Measurements from ENCODE around the gene SLC16A5.

SLC16A5 gene

DNA sequence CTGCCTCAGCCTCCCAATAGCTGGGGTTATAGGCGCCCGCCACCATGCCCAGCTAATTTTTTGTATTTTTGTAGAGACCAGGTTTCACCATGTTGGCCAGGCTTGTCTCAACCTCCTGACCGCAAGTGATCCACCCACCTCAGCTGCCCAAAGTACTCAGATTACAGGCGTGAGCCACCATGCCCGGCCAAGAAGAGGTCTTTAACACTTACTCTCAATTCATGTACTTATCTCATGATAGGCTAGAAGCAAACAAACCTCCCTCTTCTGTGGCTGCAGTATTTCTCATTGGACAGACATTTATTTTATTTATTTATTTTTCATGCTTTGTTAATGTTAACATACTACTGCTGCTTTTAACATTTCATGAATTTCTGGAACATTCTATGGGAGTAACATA is 50.8 kb downstream of the SLC16A5 start:
- TF ChIP-seq, protein P1, sequence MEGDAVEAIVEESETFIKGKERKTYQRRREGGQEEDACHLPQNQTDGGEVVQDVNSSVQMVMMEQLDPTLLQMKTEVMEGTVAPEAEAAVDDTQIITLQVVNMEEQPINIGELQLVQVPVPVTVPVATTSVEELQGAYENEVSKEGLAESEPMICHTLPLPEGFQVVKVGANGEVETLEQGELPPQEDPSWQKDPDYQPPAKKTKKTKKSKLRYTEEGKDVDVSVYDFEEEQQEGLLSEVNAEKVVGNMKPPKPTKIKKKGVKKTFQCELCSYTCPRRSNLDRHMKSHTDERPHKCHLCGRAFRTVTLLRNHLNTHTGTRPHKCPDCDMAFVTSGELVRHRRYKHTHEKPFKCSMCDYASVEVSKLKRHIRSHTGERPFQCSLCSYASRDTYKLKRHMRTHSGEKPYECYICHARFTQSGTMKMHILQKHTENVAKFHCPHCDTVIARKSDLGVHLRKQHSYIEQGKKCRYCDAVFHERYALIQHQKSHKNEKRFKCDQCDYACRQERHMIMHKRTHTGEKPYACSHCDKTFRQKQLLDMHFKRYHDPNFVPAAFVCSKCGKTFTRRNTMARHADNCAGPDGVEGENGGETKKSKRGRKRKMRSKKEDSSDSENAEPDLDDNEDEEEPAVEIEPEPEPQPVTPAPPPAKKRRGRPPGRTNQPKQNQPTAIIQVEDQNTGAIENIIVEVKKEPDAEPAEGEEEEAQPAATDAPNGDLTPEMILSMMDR (IDR thresholded peaks at IDR 0.05; ENCODE audit: control insufficient read depth, insufficient read depth, low read depth, low read length, missing control alignments): no peak
- H3K4me3 ChIP-seq (ENCODE audit: control insufficient read depth, low read depth, low read length): no peak overlapping the region
- DNase-seq (ENCODE audit: low read depth): no peak

- no peak overlapping the region for H3K4me3 ChIP-seq (ENCODE audit: control insufficient read depth, low read depth, low read length)
- DNase-seq (ENCODE audit: low read depth): no peak
- TF ChIP-seq, protein P1 (IDR thresholded peaks at IDR 0.05; ENCODE audit: control insufficient read depth, insufficient read depth, low read depth, low read length, missing control alignments): no peak
Measured at GRCh38 chr17:75142236-75142971, 54.6 kb downstream of the SLC16A5 start.

GRCh38 chr17:75144816-75145512 is 57.2 kb downstream of the SLC16A5 start:
- no peak for DNase-seq (ENCODE audit: low read depth)
- H3K4me3 ChIP-seq (ENCODE audit: control insufficient read depth, low read depth, low read length): no peak overlapping the region
- TF ChIP-seq, protein P1 (IDR thresholded peaks at IDR 0.05; ENCODE audit: control insufficient read depth, insufficient read depth, low read depth, low read length, missing control alignments): no peak

- H3K4me3 ChIP-seq (ENCODE audit: control insufficient read depth, low read depth, low read length): no peak overlapping the region
- DNase-seq (ENCODE audit: low read depth): no peak
- TF ChIP-seq, protein P1 (IDR thresholded peaks at IDR 0.05; ENCODE audit: control insufficient read depth, insufficient read depth, low read depth, low read length, missing control alignments): no peak
Measured at GRCh38 chr17:75146592-75146991, 58.8 kb downstream of the SLC16A5 start.

- H3K4me3 ChIP-seq (ENCODE audit: control insufficient read depth, low read depth, low read length): no peak overlapping the region
- TF ChIP-seq, protein P1 (IDR thresholded peaks at IDR 0.05; ENCODE audit: control insufficient read depth, insufficient read depth, low read depth, low read length, missing control alignments): no peak
- no peak for DNase-seq (ENCODE audit: low read depth)
Measured at GRCh38 chr17:75147878-75148546, 60.3 kb downstream of the SLC16A5 start.

- no peak overlapping the region for H3K4me3 ChIP-seq (ENCODE audit: control insufficient read depth, low read depth, low read length)
- no peak for DNase-seq (ENCODE audit: low read depth)
- TF ChIP-seq, protein P1 (IDR thresholded peaks at IDR 0.05; ENCODE audit: control insufficient read depth, insufficient read depth, low read depth, low read length, missing control alignments): no peak
Measured at GRCh38 chr17:75151930-75152329, 64.2 kb downstream of the SLC16A5 start.
